Measurements from ENCODE around the gene SORCS2. TPM values are rescaled to one million over a fixed set of nuclear protein-coding genes. Genes with fewer than 3 reads are reported as not detected.

The SORCS2 gene
- total and polyA plus RNA-seq, 2 of the 13 experiments (the other 11 are each of a cell fraction or from before 2014, with no cell fraction given) = 0.82 to 1.0 TPM

DNA sequence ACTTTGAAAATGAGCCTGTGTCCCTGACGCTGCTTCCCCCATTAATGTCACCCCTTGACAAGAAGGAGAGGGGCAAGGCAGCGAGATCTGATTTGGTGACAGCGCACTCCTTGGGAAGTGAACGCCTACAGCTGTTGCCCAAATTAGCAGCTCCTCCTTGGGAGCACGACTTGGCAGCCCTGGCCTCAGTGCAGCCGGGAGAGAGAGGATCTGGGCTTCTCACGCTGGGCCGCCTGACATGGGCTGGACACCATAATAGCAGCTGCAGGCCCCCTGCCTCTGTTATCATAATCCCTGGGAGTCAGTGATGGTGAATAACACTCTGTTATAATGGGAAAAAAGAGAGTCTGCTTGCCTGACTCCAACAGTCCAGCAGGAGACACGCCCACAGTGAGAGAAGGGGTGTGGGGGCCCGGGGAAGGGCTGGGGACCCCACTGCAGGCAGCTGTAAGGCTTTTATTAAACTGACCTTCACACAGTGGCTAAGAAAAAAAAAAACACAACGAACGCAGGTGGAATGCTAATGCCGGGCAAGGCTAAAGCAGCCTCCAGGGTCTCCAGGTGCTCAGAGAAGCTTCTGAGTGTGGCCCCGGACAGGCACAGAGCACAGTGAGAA is 169.1 kb downstream of the SORCS2 start:
- no peak overlapping the region for H3K4me2 ChIP-seq (ENCODE audit: low read depth, low read length)
- in situ Hi-C loops (cut with HindIII; ENCODE audit: extremely low pct_ligation_motif_present, low pct_unique_long_range_greater_than_20kb) = no loop called here
- H3K4me1 ChIP-seq (ENCODE audit: insufficient read depth, low read length) = no peaks in the 10 kb centered on the region
- no peaks in the 10 kb centered on the region for H3K36me3 ChIP-seq (replicated peaks in 1 of 2; ENCODE audit: control insufficient read depth in 1 of 2, insufficient read depth in 2 of 2, low read length in 2 of 2)
- TF ChIP-seq ZNF776 (CRISPR knock-in tag; IDR thresholded peaks at IDR 0.05) (no peak), SMAD9 (CRISPR knock-in tag; IDR thresholded peaks at IDR 0.05) (no peak), ATF7 (IDR thresholded peaks at IDR 0.05) (no peak), ATF7 (CRISPR knock-in tag; IDR thresholded peaks at IDR 0.05) (no peak), ZMYM4 (CRISPR knock-in tag; IDR thresholded peaks at IDR 0.05) (no peak), TCF12 (IDR thresholded peaks at IDR 0.05) (no peak), TCF12 (CRISPR knock-in tag; IDR thresholded peaks at IDR 0.05) (no peak)
- TF ChIP-seq, protein P1, sequence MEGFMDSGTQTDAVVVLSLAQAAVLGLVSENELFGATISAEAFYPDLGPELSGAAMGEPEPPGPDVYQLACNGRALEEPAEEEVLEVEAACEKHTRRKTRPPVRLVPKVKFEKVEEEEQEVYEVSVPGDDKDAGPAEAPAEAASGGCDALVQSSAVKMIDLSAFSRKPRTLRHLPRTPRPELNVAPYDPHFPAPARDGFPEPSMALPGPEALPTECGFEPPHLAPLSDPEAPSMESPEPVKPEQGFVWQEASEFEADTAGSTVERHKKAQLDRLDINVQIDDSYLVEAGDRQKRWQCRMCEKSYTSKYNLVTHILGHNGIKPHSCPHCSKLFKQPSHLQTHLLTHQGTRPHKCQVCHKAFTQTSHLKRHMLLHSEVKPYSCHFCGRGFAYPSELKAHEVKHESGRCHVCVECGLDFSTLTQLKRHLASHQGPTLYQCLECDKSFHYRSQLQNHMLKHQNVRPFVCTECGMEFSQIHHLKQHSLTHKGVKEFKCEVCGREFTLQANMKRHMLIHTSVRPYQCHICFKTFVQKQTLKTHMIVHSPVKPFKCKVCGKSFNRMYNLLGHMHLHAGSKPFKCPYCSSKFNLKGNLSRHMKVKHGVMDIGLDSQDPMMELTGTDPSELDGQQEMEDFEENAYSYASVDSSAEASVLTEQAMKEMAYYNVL (CRISPR knock-in tag; IDR thresholded peaks at IDR 0.05; ENCODE audit: borderline replicate concordance) = no peak
- TF ChIP-seq, protein P2, sequence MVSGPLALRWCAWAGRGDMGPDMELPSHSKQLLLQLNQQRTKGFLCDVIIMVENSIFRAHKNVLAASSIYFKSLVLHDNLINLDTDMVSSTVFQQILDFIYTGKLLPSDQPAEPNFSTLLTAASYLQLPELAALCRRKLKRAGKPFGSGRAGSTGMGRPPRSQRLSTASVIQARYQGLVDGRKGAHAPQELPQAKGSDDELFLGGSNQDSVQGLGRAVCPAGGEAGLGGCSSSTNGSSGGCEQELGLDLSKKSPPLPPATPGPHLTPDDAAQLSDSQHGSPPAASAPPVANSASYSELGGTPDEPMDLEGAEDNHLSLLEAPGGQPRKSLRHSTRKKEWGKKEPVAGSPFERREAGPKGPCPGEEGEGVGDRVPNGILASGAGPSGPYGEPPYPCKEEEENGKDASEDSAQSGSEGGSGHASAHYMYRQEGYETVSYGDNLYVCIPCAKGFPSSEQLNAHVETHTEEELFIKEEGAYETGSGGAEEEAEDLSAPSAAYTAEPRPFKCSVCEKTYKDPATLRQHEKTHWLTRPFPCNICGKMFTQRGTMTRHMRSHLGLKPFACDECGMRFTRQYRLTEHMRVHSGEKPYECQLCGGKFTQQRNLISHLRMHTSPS (CRISPR knock-in tag; IDR thresholded peaks at IDR 0.05; ENCODE audit: low read depth) = no peak
- H3K27ac ChIP-seq (ENCODE audit: extremely low read length, insufficient read depth, low read length) = no peak overlapping the region
- peaks cover 4 to 19% of the 10 kb centered on the region in 2 experiments; a peak in 4 of 5 replicates for H3K27me3 ChIP-seq (ENCODE audit: control insufficient read depth in 1 of 2, insufficient read depth in 2 of 2, low read length in 2 of 2)
- intact Hi-C loops (cut with micrococcal nuclease; ENCODE audit: unreplicated experiment) = no loop called here
- no peaks in the 10 kb centered on the region for H3K79me2 ChIP-seq (ENCODE audit: insufficient read depth, low read length)
- H3K4me3 ChIP-seq (replicated peaks in 1 of 3; ENCODE audit: insufficient read depth in 1 of 3, low read depth in 2 of 3, low read length in 3 of 3) = no peak overlapping the region
- no peak overlapping the region for H3K9ac ChIP-seq (ENCODE audit: insufficient read depth, low read depth, low read length)
- ChIA-PET POLR2A (no interaction called here), CTCF (ENCODE audit: low intra/inter-chr PET ratio, low total read pairs) (no interaction called here)
- WGBS (ENCODE audit: low lambda C conversion rate) = 19% methylated on average over 10 of the region's 14 CpGs
- BruUV-seq (replicated peaks) = no TSS peak
- DNase-seq (ENCODE audit: low spot score) (no peak), FAIRE-seq (no peak), ATAC-seq (no peak)
- H2AFZ ChIP-seq (ENCODE audit: low read length) = no peak overlapping the region
- no peaks in the 10 kb centered on the region for H4K20me1 ChIP-seq (ENCODE audit: insufficient read depth, low read length)
- H3K9me3 ChIP-seq (ENCODE audit: low read length) = no peaks in the 10 kb centered on the region
